NCI-H2081 treated with DMSO at 0.1 percent for 48 hours (cell line): ENCODE results near the gene ELAVL2.

Source experiments
- DNase-seq: peaks from one replicate; lab custom pipeline; 2025; lab: John Stamatoyannopoulos, UW

Gene ELAVL2

GRCh38 chr9:23721466-23721865 lies 104.6 kb downstream of the ELAVL2 start:
- DNase-seq, result no peak

- DNase-seq, result no peak
Measured at GRCh38 chr9:23717505-23717904, 108.5 kb downstream of the ELAVL2 start.

GRCh38 chr9:23707249-23707648 lies 118.8 kb downstream of the ELAVL2 start:
- DNase-seq, result no peak

GRCh38 chr9:23702311-23702922 lies 123.6 kb downstream of the ELAVL2 start:
- no peak for DNase-seq

GRCh38 chr9:23701291-23701690 lies 124.7 kb downstream of the ELAVL2 start:
- DNase-seq, result no peak

GRCh38 chr9:23700359-23700758 lies 125.7 kb downstream of the ELAVL2 start:
- no peak for DNase-seq

GRCh38 chr9:23698161-23698560 lies 127.9 kb downstream of the ELAVL2 start:
- no peak for DNase-seq

GRCh38 chr9:23695572-23695971 lies 130.5 kb downstream of the ELAVL2 start:
- DNase-seq, result no peak

- DNase-seq, result no peak
Measured at GRCh38 chr9:23693374-23693773, 132.7 kb downstream of the ELAVL2 start.

- DNase-seq, result no peak
Measured at GRCh38 chr9:23686896-23687295, 139.1 kb downstream of the ELAVL2 start.

GRCh38 chr9:23686257-23686656 lies 139.8 kb downstream of the ELAVL2 start:
- DNase-seq, result no peak

GRCh38 chr9:23683611-23684061 lies 142.4 kb downstream of the ELAVL2 start:
- no peak for DNase-seq

GRCh38 chr9:23682891-23683431 lies 143.1 kb downstream of the ELAVL2 start:
- DNase-seq, result peak; percentile 54

- DNase-seq, result no peak
Measured at GRCh38 chr9:23682352-23682751, 143.7 kb downstream of the ELAVL2 start.

GRCh38 chr9:23677446-23677845 lies 148.6 kb downstream of the ELAVL2 start:
- DNase-seq, result no peak

- DNase-seq, result no peak
Measured at GRCh38 chr9:23674016-23674585, 151.9 kb downstream of the ELAVL2 start.

- no peak for DNase-seq
Measured at GRCh38 chr9:23672151-23672550, 153.9 kb downstream of the ELAVL2 start.

GRCh38 chr9:23669776-23670175 lies 156.3 kb downstream of the ELAVL2 start:
- no peak for DNase-seq

- DNase-seq, result no peak
Measured at GRCh38 chr9:23665635-23666034, 160.4 kb downstream of the ELAVL2 start.

GRCh38 chr9:23665051-23665450 lies 161.0 kb downstream of the ELAVL2 start:
- DNase-seq, result no peak

GRCh38 chr9:23663946-23664345 lies 162.1 kb downstream of the ELAVL2 start:
- no peak for DNase-seq

- no peak for DNase-seq
Measured at GRCh38 chr9:23663536-23663935, 162.5 kb downstream of the ELAVL2 start.

GRCh38 chr9:23663125-23663524 lies 162.9 kb downstream of the ELAVL2 start:
- no peak for DNase-seq

GRCh38 chr9:23662320-23662719 lies 163.7 kb downstream of the ELAVL2 start:
- no peak for DNase-seq
